Sigmoid colon (tissue), 7 donors: ENCODE data around the gene CISD1. TPM values are rescaled to one million over a fixed set of nuclear protein-coding genes. Genes with fewer than 3 reads are reported as not detected.

Source experiments
- DNase-seq: peaks from one replicate; pipeline ENCODE4 v3.0.0-alpha.2; 2019
- H3K27ac ChIP-seq, 4 donors: fragments of 200-600 bp; sonication (generic); one replicate each; pipeline ENCODE4 v1.5.1; 2016 to 2019; ENCODE audit warnings: mild to moderate bottlenecking in 1 of 4
- H3K27me3 ChIP-seq, 3 donors: fragments of 200-600 bp; sonication (generic); one replicate each; pipeline ENCODE4 v1.5.1; 2019; ENCODE audit warnings: mild to moderate bottlenecking in 1 of 3
- H3K36me3 ChIP-seq, 4 donors: fragments of 200-600 bp; sonication (generic); one replicate each; pipeline ENCODE4 v1.5.1; 2016 to 2019
- H3K4me1 ChIP-seq, 4 donors: fragments of 200-600 bp; sonication (generic); one replicate each; pipeline ENCODE4 v1.5.1; 2017 to 2019
- H3K4me3 ChIP-seq, 4 donors: fragments of 200-600 bp; sonication (generic); one replicate each; pipeline ENCODE4 v1.5.1; 2017 to 2019; ENCODE audit warnings: mild to moderate bottlenecking in 2 of 4, moderate library complexity in 1 of 4
- H3K9me3 ChIP-seq, 4 donors: fragments of 200-600 bp in 3 of 4; sonication (generic) in 3 of 4; one replicate each; pipeline versions ENCODE4 v1.5.1 to v1.6.1; 2013 to 2019
- CTCF ChIP-seq, 4 experiments: fragments of 450-650 bp in 3 of 4; fragments of 200-600 bp in 1 of 4; IDR thresholded peaks; one replicate each; pipeline ENCODE4 v1.5.1; 2016 to 2019; ENCODE audit warnings: antibody characterized with exemption in 4 of 4, mild to moderate bottlenecking in 3 of 4, moderate library complexity in 2 of 4
- EP300 ChIP-seq, 4 donors: sonication (generic); formaldehyde crosslinking; IDR thresholded peaks; one replicate each; pipeline ENCODE4 v1.6.1; 2017; ENCODE audit warnings: antibody characterized with exemption in 4 of 4
- POLR2A ChIP-seq, 2 donors: fragments of 450-650 bp; IDR thresholded peaks; one replicate each; pipeline ENCODE4 v1.6.1; 2016; ENCODE audit warnings: antibody characterized with exemption in 2 of 2, mild to moderate bottlenecking in 2 of 2, moderate library complexity in 2 of 2
- POLR2AphosphoS5 ChIP-seq, 4 donors: sonication (generic); formaldehyde crosslinking; IDR thresholded peaks; one replicate each; pipeline ENCODE4 v1.6.1; 2017; ENCODE audit warnings: antibody characterized with exemption in 4 of 4
- whole genome bisulfite sequencing, 2 donors: extraction: QIAGEN DNeasy Blood & Tissue Kit; methylation state at CpG; one replicate each; pipeline ENCODE4 v1.1.7; 2013; 5-methylcytosine and 5-hydroxymethylcytosine counted together
- intact Hi-C: fragments of 100-400 bp; cut with DNase I; formaldehyde crosslinking; loops from one replicate; pipeline ENCODE4 v1.15.1; 2023
- polyA plus RNA-seq, 3 donors: library from polyadenylated mRNA; stranded (reverse); fragments of 200-250 nt; gene quantifications; one replicate each; pipeline ENCODE4 v1.2.3, GENCODE V29; 2013
- total RNA-seq, 4 donors: library from RNA; depleted of rRNA; stranded (reverse); fragments of >200 nt; gene quantifications; one replicate each; pipeline ENCODE4 v1.1.0, GENCODE V29; 2016
- donor health status: healthy with polysubstance abuse.
- donor health status: Bipolar disorder and iron deficiency.
- donor health status: healthy.

CISD1 gene
- total and polyA plus RNA-seq, 7 donors = 22.1 to 56.6 (median 31.2) TPM

GRCh38 chr10:58258977-58259692, 9.8 kb upstream of the CISD1 start:
- Histone ChIP-seq H3K27me3 (no peaks in the 10 kb centered on the region), H3K36me3 (no peaks in the 10 kb centered on the region), H3K4me1 (no peaks in the 10 kb centered on the region), H3K9me3 (no peaks in the 10 kb centered on the region), H3K27ac (no peak overlapping the region), H3K4me3 (no peak overlapping the region)
- no peak for DNase-seq
- WGBS, 2 donors = 97% methylated on average over 4 of the region's 4 CpGs
- intact Hi-C loops = no loop called here
- no peak for TF ChIP-seq POLR2AphosphoS5 (IDR thresholded peaks at IDR 0.05)

GRCh38 chr10:58260334-58260733, 8.6 kb upstream of the CISD1 start:
- H3K4me3 ChIP-seq = no peak overlapping the region
- peaks cover 0 to 6% (median 2%) of the 10 kb centered on the region in 4 donors for H3K4me1 ChIP-seq
- no peaks in the 10 kb centered on the region for H3K27me3 ChIP-seq
- no peaks in the 10 kb centered on the region for H3K36me3 ChIP-seq
- TF ChIP-seq EP300 (IDR thresholded peaks at IDR 0.05) = no peak
- no peak for TF ChIP-seq POLR2A (IDR thresholded peaks at IDR 0.05)
- no peak for TF ChIP-seq POLR2AphosphoS5 (IDR thresholded peaks at IDR 0.05)
- no peak for TF ChIP-seq CTCF (IDR thresholded peaks at IDR 0.05)
- H3K27ac ChIP-seq = no peak overlapping the region
- no peaks in the 10 kb centered on the region for H3K9me3 ChIP-seq
- intact Hi-C loops = loop anchor here (10.0 kb wide), 1 partner anchor 124 kb away; the partner anchor contains the start of gene TFAM
- DNase-seq = no peak

- no peak overlapping the region for H3K27ac ChIP-seq
- no peaks in the 10 kb centered on the region for H3K9me3 ChIP-seq
- H3K36me3 ChIP-seq = no peaks in the 10 kb centered on the region
- peaks cover 0 to 20% (median 11%) of the 10 kb centered on the region in 4 donors for H3K4me1 ChIP-seq
- H3K4me3 ChIP-seq = no peak overlapping the region
- intact Hi-C loops = loop anchor here (10.0 kb wide), 1 partner anchor 122 kb away; the partner anchor contains the start of gene TFAM
- TF ChIP-seq POLR2A (IDR thresholded peaks at IDR 0.05) (no peak), CTCF (IDR thresholded peaks at IDR 0.05) (no peak), EP300 (IDR thresholded peaks at IDR 0.05) (no peak), POLR2AphosphoS5 (IDR thresholded peaks at IDR 0.05) (no peak)
- no peak for DNase-seq
- H3K27me3 ChIP-seq = no peaks in the 10 kb centered on the region
Measured at GRCh38 chr10:58262766-58263165, 6.2 kb upstream of the CISD1 start.

- Histone ChIP-seq H3K4me3 (no peak overlapping the region), H3K4me1 (peaks cover 0 to 20% (median 14%) of the 10 kb centered on the region in 4 donors), H3K27ac (no peak overlapping the region), H3K27me3 (no peaks in the 10 kb centered on the region), H3K36me3 (no peaks in the 10 kb centered on the region), H3K9me3 (no peaks in the 10 kb centered on the region)
- 25 to 45% methylated on average over 5 of the region's 5 CpGs for WGBS, 2 donors
- no peak for DNase-seq
- TF ChIP-seq CTCF (IDR thresholded peaks at IDR 0.05) = no peak
- TF ChIP-seq EP300 (IDR thresholded peaks at IDR 0.05) = no peak
- peak in 1 of 4 donors; percentile 9 for TF ChIP-seq POLR2AphosphoS5 (IDR thresholded peaks at IDR 0.05)
- no peak for TF ChIP-seq POLR2A (IDR thresholded peaks at IDR 0.05)
- intact Hi-C loops = loop anchor here (10.0 kb wide), 1 partner anchor 120 kb away; the partner anchor contains the start of gene TFAM
Measured at GRCh38 chr10:58264780-58265179, 4.2 kb upstream of the CISD1 start.

- WGBS, 2 donors = 3 to 51% methylated on average over 1 of the region's 1 CpG
- no peaks in the 10 kb centered on the region for H3K9me3 ChIP-seq
- TF ChIP-seq POLR2A (IDR thresholded peaks at IDR 0.05) (no peak), EP300 (IDR thresholded peaks at IDR 0.05) (no peak), CTCF (IDR thresholded peaks at IDR 0.05) (no peak), POLR2AphosphoS5 (IDR thresholded peaks at IDR 0.05) (no peak)
- peak overlapping the region in 2 of 4 donors; percentile 98 to 99 for H3K27ac ChIP-seq
- intact Hi-C loops = loop anchor here (10.0 kb wide), 1 partner anchor 120 kb away; the partner anchor contains the start of gene TFAM
- H3K4me1 ChIP-seq = peaks cover 0 to 25% (median 18%) of the 10 kb centered on the region in 4 donors
- H3K4me3 ChIP-seq = no peak overlapping the region
- no peaks in the 10 kb centered on the region for H3K27me3 ChIP-seq
- no peaks in the 10 kb centered on the region for H3K36me3 ChIP-seq
- no peak for DNase-seq
Measured at GRCh38 chr10:58265249-58265648, 3.7 kb upstream of the CISD1 start.
